Cardiac fibroblast (primary cell): ENCODE data around the gene LARGE1.

Experiments
- DNase-seq, 2 donors: peaks; one replicate each; pipeline versions ENCODE4 v3.0.0 to v3.0.0-alpha.2; 2010; ENCODE audit warnings: low read depth in 2 of 2
- H3K4me3 ChIP-seq, 2 donors: replicated peaks in 1 of 2; 1 replicate in 1 of 2; 2 replicates in 1 of 2; pipeline ENCODE4 v1.5.1; 2011; ENCODE audit warnings: low read depth in 2 of 2, low read length in 2 of 2, mild to moderate bottlenecking in 2 of 2, moderate library complexity in 1 of 2
- TF ChIP-seq, protein P1 (sequence below): IDR thresholded peaks from one replicate; pipeline ENCODE4 v1.5.1; 2011; ENCODE audit warnings: low read depth, mild to moderate bottlenecking, low read length, inconsistent platforms

The LARGE1 gene

DNA sequence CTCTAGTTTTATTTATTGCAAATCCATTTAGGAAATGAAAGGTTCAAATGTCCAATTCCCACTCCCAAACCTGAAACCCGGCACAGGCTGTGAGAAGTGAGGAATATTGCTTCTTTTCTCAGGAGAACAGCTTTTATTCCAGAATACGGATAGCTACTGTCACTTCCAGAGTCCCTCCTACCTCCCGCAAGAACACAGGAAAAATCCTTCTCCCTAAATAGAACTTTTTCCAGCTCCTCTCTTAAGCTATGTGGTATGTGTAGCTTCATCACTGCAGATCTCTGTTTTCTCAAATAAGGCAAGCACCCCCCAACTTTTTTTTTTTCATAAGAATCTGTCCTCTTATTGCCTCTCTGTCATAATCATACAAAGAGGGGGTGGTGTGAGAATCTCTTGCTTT, 126.8 kb downstream of the LARGE1 start:
- DNase-seq: no peak
- TF ChIP-seq, protein P1, sequence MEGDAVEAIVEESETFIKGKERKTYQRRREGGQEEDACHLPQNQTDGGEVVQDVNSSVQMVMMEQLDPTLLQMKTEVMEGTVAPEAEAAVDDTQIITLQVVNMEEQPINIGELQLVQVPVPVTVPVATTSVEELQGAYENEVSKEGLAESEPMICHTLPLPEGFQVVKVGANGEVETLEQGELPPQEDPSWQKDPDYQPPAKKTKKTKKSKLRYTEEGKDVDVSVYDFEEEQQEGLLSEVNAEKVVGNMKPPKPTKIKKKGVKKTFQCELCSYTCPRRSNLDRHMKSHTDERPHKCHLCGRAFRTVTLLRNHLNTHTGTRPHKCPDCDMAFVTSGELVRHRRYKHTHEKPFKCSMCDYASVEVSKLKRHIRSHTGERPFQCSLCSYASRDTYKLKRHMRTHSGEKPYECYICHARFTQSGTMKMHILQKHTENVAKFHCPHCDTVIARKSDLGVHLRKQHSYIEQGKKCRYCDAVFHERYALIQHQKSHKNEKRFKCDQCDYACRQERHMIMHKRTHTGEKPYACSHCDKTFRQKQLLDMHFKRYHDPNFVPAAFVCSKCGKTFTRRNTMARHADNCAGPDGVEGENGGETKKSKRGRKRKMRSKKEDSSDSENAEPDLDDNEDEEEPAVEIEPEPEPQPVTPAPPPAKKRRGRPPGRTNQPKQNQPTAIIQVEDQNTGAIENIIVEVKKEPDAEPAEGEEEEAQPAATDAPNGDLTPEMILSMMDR: no peak
- H3K4me3 ChIP-seq: no peak overlapping the region

- DNase-seq: no peak
- TF ChIP-seq, protein P1: no peak
- H3K4me3 ChIP-seq: no peak overlapping the region
Observed at GRCh38 chr22:33792832-33793231, 127.4 kb downstream of the LARGE1 start.

DNA sequence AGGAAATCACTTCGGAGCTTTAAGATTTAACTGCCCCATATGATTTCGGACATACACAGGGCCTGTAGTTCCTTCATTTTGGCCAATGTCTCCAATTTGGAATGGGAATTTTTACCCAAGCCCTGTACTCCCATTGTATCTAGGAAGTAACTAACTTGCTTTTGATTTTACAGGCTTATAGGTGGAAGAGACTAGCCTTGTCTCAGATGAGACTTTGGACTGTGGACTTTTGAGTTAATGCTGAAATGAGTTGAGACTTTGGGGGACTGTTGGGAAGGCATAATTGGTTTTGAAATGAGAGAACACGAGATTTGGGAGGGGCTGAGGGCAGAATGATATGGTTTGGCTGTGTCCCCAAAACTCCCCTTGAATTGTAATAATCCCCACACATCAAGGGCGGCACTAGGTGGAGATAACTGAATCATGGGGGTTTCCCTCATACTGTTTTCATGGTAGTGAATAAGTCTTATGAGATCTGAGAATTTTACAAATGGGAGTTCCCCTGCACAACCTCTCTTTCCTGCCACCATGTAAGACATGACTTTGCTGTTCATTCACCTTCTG, 130.5 kb downstream of the LARGE1 start:
- no peak overlapping the region for H3K4me3 ChIP-seq
- TF ChIP-seq, protein P1: no peak
- DNase-seq: no peak

- DNase-seq: no peak
- H3K4me3 ChIP-seq: no peak overlapping the region
- TF ChIP-seq, protein P1: no peak
Observed at GRCh38 chr22:33788927-33789326, 131.3 kb downstream of the LARGE1 start.

DNA sequence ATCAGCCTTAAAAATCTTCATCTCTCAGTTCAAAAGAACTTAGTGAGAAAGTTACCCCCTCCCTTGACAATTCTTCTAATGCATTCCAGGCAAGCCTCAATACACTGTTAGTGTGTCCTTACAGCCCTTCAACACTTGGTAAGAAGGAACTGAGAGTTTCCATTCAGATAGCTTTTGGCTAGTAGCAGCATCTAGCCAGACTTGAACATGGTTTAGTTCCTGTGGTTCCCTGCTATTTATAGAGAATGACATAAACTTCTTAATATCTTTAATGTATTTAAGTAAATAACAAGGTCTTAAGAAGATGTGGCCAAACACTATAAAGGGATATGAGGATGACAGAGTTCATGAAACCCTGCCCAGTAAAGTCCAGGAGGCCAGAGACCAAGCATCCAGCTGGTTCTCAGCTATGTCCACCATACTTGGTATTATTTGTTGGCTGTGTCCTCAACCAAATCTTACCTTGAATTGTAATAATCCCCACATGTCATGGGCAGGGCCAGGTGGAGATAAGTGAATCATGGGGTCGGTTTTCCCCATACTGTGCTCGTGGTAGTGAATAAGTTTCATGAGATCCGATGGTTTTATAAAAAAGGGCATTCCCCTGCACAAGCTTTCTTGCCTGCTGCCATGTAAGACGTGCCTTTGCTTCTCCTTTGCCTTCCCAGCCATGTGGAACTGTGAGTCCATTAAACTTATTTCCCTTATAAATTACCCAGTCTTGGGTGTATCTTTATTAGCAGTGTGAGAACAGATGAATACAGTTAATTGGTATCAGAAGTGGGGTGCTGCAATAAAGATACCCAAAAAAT, 132.4 kb downstream of the LARGE1 start:
- TF ChIP-seq, protein P1: no peak
- no peak overlapping the region for H3K4me3 ChIP-seq
- DNase-seq: no peak

GRCh38 chr22:33786149-33786548, 134.1 kb downstream of the LARGE1 start:
- TF ChIP-seq, protein P1: no peak
- no peak for DNase-seq
- H3K4me3 ChIP-seq: no peak overlapping the region
